Parathyroid adenoma (tissue), 2 donors: ENCODE results near the gene CIT.

Experiments used
- H2AFZ ChIP-seq: fragments of 300-600 bp; sonication (generic); one replicate; pipeline ENCODE4 v1.7.0; 2017; ENCODE audit warnings: antibody characterized with exemption, mild to moderate bottlenecking
- H3K27ac ChIP-seq: fragments of 300-600 bp; sonication (generic); one replicate; pipeline ENCODE4 v1.7.0; 2017
- H3K27me3 ChIP-seq: fragments of 300-600 bp; sonication (generic); one replicate; pipeline ENCODE4 v1.7.0; 2017; ENCODE audit warnings: low read length; ENCODE audit not compliant: control insufficient read depth, insufficient read depth
- H3K36me3 ChIP-seq: fragments of 300-600 bp; sonication (generic); one replicate; pipeline ENCODE4 v1.7.0; 2017; ENCODE audit warnings: low read length; ENCODE audit not compliant: control insufficient read depth, insufficient read depth
- H3K4me1 ChIP-seq: fragments of 300-600 bp; sonication (generic); one replicate; pipeline ENCODE4 v1.7.0; 2017; ENCODE audit warnings: control low read depth
- H3K4me2 ChIP-seq: fragments of 300-600 bp; sonication (generic); one replicate; pipeline ENCODE4 v1.7.0; 2017; ENCODE audit warnings: low read length
- H3K4me3 ChIP-seq: fragments of 300-600 bp; sonication (generic); one replicate; pipeline ENCODE4 v1.7.0; 2017; ENCODE audit warnings: low read depth, low read length
- H3K79me2 ChIP-seq: fragments of 300-600 bp; sonication (generic); one replicate; pipeline ENCODE4 v1.7.0; 2017; ENCODE audit warnings: control low read depth
- H3K9ac ChIP-seq: fragments of 300-600 bp; sonication (generic); one replicate; pipeline ENCODE4 v1.7.0; 2017; ENCODE audit warnings: mild to moderate bottlenecking
- H3K9me3 ChIP-seq: fragments of 300-600 bp; sonication (generic); one replicate; pipeline ENCODE4 v1.7.0; 2017; ENCODE audit warnings: low read length; ENCODE audit not compliant: control insufficient read depth
- TF ChIP-seq, protein P1 (sequence below): fragments of 300-600 bp; sonication (generic); IDR thresholded peaks from one replicate; pipeline ENCODE4 v1.7.0; 2017; ENCODE audit warnings: antibody characterized with exemption, mild to moderate bottlenecking
- donor health status: primary hyperparathyroidism.

Gene CIT

DNA sequence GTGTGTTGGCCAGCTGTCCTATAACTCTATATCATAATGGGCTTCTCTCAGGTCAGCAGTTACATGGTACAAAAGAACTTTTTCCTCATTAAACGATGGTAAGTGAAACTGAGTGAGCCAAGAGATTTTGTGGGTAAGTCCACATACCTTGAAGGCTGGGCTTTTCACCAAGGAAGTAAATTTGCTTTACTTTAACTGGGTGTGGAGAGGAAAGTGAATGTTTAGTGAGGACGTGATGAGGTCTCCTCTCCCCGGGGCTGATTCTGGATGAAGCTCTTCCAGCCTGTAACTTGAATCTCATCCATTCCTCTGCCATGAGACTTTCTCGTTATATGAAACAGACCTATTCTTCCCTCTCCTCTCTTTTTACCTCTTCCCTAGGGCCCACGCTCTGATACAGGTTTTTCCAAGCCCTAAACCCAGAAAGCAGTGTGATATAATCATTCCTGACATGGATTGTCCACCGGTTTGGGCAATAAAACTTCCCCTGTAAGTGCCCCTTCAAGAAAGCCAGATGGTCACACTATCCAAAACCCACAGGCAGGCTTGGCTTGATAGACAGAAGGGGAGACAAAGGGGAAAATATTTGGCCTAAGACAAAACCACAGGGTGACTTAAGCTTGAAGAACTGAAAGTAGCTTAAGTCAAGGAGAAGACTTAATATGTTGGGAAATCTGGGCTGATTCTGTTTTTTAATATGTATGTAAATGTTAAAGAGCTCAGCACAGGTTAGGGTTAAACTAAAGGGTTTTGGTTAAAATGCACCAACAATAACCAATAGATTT is 50.3 kb downstream of the CIT start:
- Histone ChIP-seq H3K27me3 (no peaks in the 10 kb centered on the region), H2AFZ (no peak overlapping the region), H3K27ac (no peak overlapping the region), H3K79me2 (no peaks in the 10 kb centered on the region), H3K4me2 (no peak overlapping the region), H3K9me3 (no peaks in the 10 kb centered on the region), H3K36me3 (no peaks in the 10 kb centered on the region), H3K4me1 (no peaks in the 10 kb centered on the region), H3K4me3 (no peak overlapping the region), H3K9ac (no peak overlapping the region)
- TF ChIP-seq, protein P1, sequence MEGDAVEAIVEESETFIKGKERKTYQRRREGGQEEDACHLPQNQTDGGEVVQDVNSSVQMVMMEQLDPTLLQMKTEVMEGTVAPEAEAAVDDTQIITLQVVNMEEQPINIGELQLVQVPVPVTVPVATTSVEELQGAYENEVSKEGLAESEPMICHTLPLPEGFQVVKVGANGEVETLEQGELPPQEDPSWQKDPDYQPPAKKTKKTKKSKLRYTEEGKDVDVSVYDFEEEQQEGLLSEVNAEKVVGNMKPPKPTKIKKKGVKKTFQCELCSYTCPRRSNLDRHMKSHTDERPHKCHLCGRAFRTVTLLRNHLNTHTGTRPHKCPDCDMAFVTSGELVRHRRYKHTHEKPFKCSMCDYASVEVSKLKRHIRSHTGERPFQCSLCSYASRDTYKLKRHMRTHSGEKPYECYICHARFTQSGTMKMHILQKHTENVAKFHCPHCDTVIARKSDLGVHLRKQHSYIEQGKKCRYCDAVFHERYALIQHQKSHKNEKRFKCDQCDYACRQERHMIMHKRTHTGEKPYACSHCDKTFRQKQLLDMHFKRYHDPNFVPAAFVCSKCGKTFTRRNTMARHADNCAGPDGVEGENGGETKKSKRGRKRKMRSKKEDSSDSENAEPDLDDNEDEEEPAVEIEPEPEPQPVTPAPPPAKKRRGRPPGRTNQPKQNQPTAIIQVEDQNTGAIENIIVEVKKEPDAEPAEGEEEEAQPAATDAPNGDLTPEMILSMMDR: no peak

DNA sequence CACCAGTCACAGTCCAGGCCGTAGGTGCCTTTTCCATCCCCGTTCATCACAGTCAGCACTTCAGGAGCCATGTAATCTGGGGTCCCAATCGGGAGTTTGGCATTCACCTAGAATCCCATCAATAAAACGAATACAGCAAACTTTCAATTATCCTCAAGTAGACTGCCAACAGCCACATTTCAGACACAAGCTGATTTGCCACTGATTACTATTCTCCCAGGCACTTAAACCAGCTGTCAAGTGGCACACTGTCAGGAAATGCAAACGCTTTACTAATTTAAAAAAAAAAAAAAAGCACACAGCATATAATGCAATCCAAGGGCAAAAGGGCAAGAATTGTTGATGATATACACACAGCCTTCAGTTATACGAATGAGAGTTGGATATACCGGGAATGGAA is 51.9 kb downstream of the CIT start:
- no peaks in the 10 kb centered on the region for H3K79me2 ChIP-seq

DNA sequence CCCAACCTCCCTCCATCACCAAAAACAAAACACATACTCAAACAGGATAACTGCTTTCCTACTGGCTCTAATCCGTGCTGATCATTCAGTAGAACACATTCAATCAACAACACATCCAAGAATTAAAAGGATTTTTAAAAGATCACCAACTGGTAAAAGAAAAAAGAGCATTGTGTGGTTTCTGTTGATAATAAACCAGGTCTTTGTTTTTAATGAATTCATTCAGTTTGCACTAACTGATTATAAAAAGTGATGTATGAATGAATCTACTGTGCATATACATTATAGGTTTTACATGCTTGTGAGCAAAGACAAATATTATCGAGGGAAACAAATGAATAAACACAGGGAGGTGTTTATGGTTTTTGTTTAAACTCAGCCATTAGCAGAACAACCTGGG is 55.1 kb downstream of the CIT start:
- Histone ChIP-seq H3K27ac (no peak overlapping the region), H3K4me1 (no peaks in the 10 kb centered on the region), H3K4me2 (no peak overlapping the region), H2AFZ (no peak overlapping the region), H3K9me3 (no peaks in the 10 kb centered on the region), H3K4me3 (no peak overlapping the region), H3K79me2 (no peaks in the 10 kb centered on the region), H3K9ac (no peak overlapping the region), H3K36me3 (no peaks in the 10 kb centered on the region), H3K27me3 (no peaks in the 10 kb centered on the region)
- TF ChIP-seq, protein P1: no peak

More for the DNA sequence above, 51.9 kb downstream of the CIT start:
- no peak overlapping the region for H3K9ac ChIP-seq
- H3K36me3 ChIP-seq: no peaks in the 10 kb centered on the region
- no peaks in the 10 kb centered on the region for H3K9me3 ChIP-seq
- H3K27ac ChIP-seq: no peak overlapping the region
- H3K4me3 ChIP-seq: no peak overlapping the region
- no peaks in the 10 kb centered on the region for H3K27me3 ChIP-seq
- no peaks in the 10 kb centered on the region for H3K4me1 ChIP-seq
- no peak overlapping the region for H2AFZ ChIP-seq
- TF ChIP-seq, protein P1: no peak
- H3K4me2 ChIP-seq: no peak overlapping the region

DNA sequence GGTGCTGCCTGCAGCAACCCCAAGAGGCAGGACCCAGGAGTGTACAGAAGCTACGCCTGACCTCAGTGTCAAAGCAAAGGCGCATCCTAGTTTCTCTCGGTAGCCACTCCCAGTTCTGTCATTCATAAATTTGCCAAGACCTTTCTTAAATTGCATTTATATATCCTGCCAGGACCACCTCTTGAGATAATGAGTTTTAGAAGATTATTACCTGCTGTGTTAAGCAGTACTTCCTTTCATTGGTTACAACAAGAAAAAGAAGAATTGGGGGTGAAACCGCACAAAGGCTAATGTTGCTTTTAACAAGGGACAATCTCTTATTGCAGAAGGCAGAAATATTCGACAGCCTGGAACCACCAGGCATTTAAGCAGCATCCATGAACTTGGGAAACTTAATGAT is 57.8 kb downstream of the CIT start:
- Histone ChIP-seq H2AFZ (no peak overlapping the region), H3K9me3 (no peaks in the 10 kb centered on the region), H3K4me3 (no peak overlapping the region), H3K27me3 (no peaks in the 10 kb centered on the region), H3K79me2 (no peaks in the 10 kb centered on the region), H3K4me1 (no peaks in the 10 kb centered on the region), H3K36me3 (no peaks in the 10 kb centered on the region), H3K4me2 (no peak overlapping the region), H3K27ac (no peak overlapping the region), H3K9ac (no peak overlapping the region)
- TF ChIP-seq, protein P1: no peak
